Type B pancreatic cell (in vitro differentiated cells): ENCODE results near the gene VAC14. TPM values are rescaled to one million over a fixed set of nuclear protein-coding genes. Genes with fewer than 3 reads are reported as not detected.

Experiments used
- DNase-seq: peaks from one replicate; pipeline ENCODE4 v3.0.0; 2021; ENCODE audit warnings: mixed read lengths; ENCODE audit not compliant: unreplicated experiment; ENCODE audit errors: extremely low spot score
- H3K27ac Mint-ChIP-seq: 2 replicates; pipeline ENCODE4 v1.8.0; 2021; ENCODE audit warnings: mild to moderate bottlenecking, mixed read lengths
- H3K27me3 Mint-ChIP-seq: 2 replicates; pipeline ENCODE4 v1.8.0; 2021; ENCODE audit warnings: mixed read lengths
- H3K36me3 Mint-ChIP-seq: 2 replicates; pipeline ENCODE4 v1.8.0; 2021; ENCODE audit warnings: mixed read lengths
- H3K4me1 Mint-ChIP-seq: one replicate; pipeline ENCODE4 v1.8.0; 2021; ENCODE audit warnings: mixed read lengths; ENCODE audit not compliant: unreplicated experiment
- H3K4me3 Mint-ChIP-seq: 2 replicates; pipeline ENCODE4 v1.8.0; 2021; ENCODE audit warnings: mild to moderate bottlenecking, mixed read lengths
- H3K9me3 Mint-ChIP-seq: 2 replicates; pipeline ENCODE4 v1.8.0; 2021; ENCODE audit warnings: mixed read lengths
- CTCF ChIP-seq: fragments of 200-600 bp; sonication (generic); conservative IDR thresholded peaks from 2 replicates; pipeline ENCODE4 v1.5.0; 2021; ENCODE audit warnings: antibody characterized with exemption, mild to moderate bottlenecking
- total RNA-seq: library from RNA; stranded (reverse); gene quantifications from 2 replicates; pipeline ENCODE4 v1.2.1, GENCODE V29; 2021; ENCODE audit warnings: low replicate concordance

Gene VAC14
- total RNA-seq, 1 donor from 2014 or later, result 38.3 TPM

- H3K9me3 Mint-ChIP-seq, result no peaks in the 10 kb centered on the region
- H3K27me3 Mint-ChIP-seq, result no peaks in the 10 kb centered on the region
- DNase-seq, result no peak
- no peak overlapping the region for H3K27ac Mint-ChIP-seq
- peaks cover 19% of the 10 kb centered on the region for H3K36me3 Mint-ChIP-seq
- no peaks in the 10 kb centered on the region for H3K4me1 Mint-ChIP-seq
- TF ChIP-seq CTCF, result no peak
- H3K4me3 Mint-ChIP-seq, result no peak overlapping the region
Measured at GRCh38 chr16:70664325-70665112, 136.4 kb downstream of the VAC14 start.

- Mint-ChIP-seq H3K27me3 (no peaks in the 10 kb centered on the region), H3K27ac (no peak overlapping the region), H3K4me3 (no peak overlapping the region), H3K36me3 (peaks cover 13% of the 10 kb centered on the region), H3K4me1 (no peaks in the 10 kb centered on the region), H3K9me3 (no peaks in the 10 kb centered on the region)
- no peak for TF ChIP-seq CTCF
- DNase-seq, result no peak
Measured at GRCh38 chr16:70663524-70664324, 137.2 kb downstream of the VAC14 start.

GRCh38 chr16:70662991-70663523 lies 137.9 kb downstream of the VAC14 start:
- no peak for TF ChIP-seq CTCF
- no peak for DNase-seq
- H3K27ac Mint-ChIP-seq, result no peak overlapping the region
- H3K27me3 Mint-ChIP-seq, result no peaks in the 10 kb centered on the region
- no peak overlapping the region for H3K4me3 Mint-ChIP-seq
- H3K9me3 Mint-ChIP-seq, result no peaks in the 10 kb centered on the region
- no peaks in the 10 kb centered on the region for H3K4me1 Mint-ChIP-seq
- peaks cover 9% of the 10 kb centered on the region for H3K36me3 Mint-ChIP-seq

- H3K36me3 Mint-ChIP-seq, result peaks cover 9% of the 10 kb centered on the region
- H3K9me3 Mint-ChIP-seq, result no peaks in the 10 kb centered on the region
- H3K27ac Mint-ChIP-seq, result no peak overlapping the region
- TF ChIP-seq CTCF, result no peak
- no peak overlapping the region for H3K4me3 Mint-ChIP-seq
- no peaks in the 10 kb centered on the region for H3K4me1 Mint-ChIP-seq
- DNase-seq, result no peak
- H3K27me3 Mint-ChIP-seq, result no peaks in the 10 kb centered on the region
Measured at GRCh38 chr16:70661918-70662641, 138.9 kb downstream of the VAC14 start.

- Mint-ChIP-seq H3K4me1 (no peaks in the 10 kb centered on the region), H3K4me3 (no peak overlapping the region), H3K9me3 (no peaks in the 10 kb centered on the region), H3K27me3 (no peaks in the 10 kb centered on the region), H3K27ac (no peak overlapping the region), H3K36me3 (peaks cover 6% of the 10 kb centered on the region)
- no peak for DNase-seq
- TF ChIP-seq CTCF, result no peak
Measured at GRCh38 chr16:70661534-70661917, 139.4 kb downstream of the VAC14 start.
